Uterus (tissue), 4 donors: ENCODE results near the gene ZNF362. TPM values are rescaled to one million over a fixed set of nuclear protein-coding genes. Genes with fewer than 3 reads are reported as not detected.

Experiments
- DNase-seq, 2 donors: peaks; one replicate each; pipeline ENCODE4 v3.0.0-alpha.2; 2019 to 2020
- H3K27ac ChIP-seq, 2 donors: fragments of 200-600 bp; sonication (generic); 1 replicate in 1 of 2; 2 replicates in 1 of 2; pipeline ENCODE4 v1.5.1; 2016 to 2018
- H3K27me3 ChIP-seq, 2 donors: fragments of 200-600 bp; sonication (generic); one replicate each; pipeline ENCODE4 v1.5.1; 2018 to 2019; ENCODE audit warnings: control low read depth in 1 of 2
- H3K36me3 ChIP-seq, 2 donors: fragments of 200-600 bp; sonication (generic); one replicate each; pipeline ENCODE4 v1.5.1; 2019; ENCODE audit warnings: control low read depth in 1 of 2
- H3K4me1 ChIP-seq, 2 donors: fragments of 200-600 bp; sonication (generic); one replicate each; pipeline ENCODE4 v1.5.1; 2018 to 2019; ENCODE audit warnings: control low read depth in 1 of 2
- H3K4me3 ChIP-seq, 2 donors: fragments of 200-600 bp; sonication (generic); 1 replicate in 1 of 2; 2 replicates in 1 of 2; pipeline ENCODE4 v1.5.1; 2018 to 2019; ENCODE audit warnings: mild to moderate bottlenecking in 1 of 2
- H3K9me3 ChIP-seq, 2 donors: fragments of 200-600 bp; sonication (generic); one replicate each; pipeline ENCODE4 v1.5.1; 2019; ENCODE audit warnings: control low read depth in 1 of 2
- CTCF ChIP-seq, 4 experiments: fragments of 200-600 bp in 2 of 4; fragments of 450-650 bp in 2 of 4; sonication (generic) in 2 of 4; IDR thresholded peaks; one replicate each; pipeline ENCODE4 v1.5.1; 2016 to 2019; ENCODE audit warnings: antibody characterized with exemption in 4 of 4, mild to moderate bottlenecking in 2 of 4, moderate library complexity in 1 of 4
- POLR2A ChIP-seq, 2 donors: fragments of 450-650 bp; IDR thresholded peaks; one replicate each; pipeline ENCODE4 v1.6.1; 2016; ENCODE audit warnings: antibody characterized with exemption in 2 of 2, mild to moderate bottlenecking in 1 of 2, moderate library complexity in 1 of 2
- intact Hi-C: fragments of 100-400 bp; cut with DNase I; formaldehyde crosslinking; loops from one replicate; pipeline ENCODE4 v1.15.1; 2023; ENCODE audit warnings: low total_unique reads
- total RNA-seq, 4 donors: library from RNA; depleted of rRNA in 3 of 4; stranded (reverse); fragments of >200 nt in 3 of 4; gene quantifications; one replicate each; pipeline versions ENCODE4 v1.1.0 to v1.2.4, GENCODE V29; 2014 to 2023
- donor health status: DM: yes; HTN: yes; CAD: no.

The ZNF362 gene
- total RNA-seq, 4 donors from 2014 or later: 9.2 to 45.3 (median 25.8) TPM

- Histone ChIP-seq H3K36me3 (no peaks in the 10 kb centered on the region), H3K27me3 (no peaks in the 10 kb centered on the region), H3K4me1 (no peaks in the 10 kb centered on the region), H3K4me3 (no peak overlapping the region), H3K27ac (no peak overlapping the region), H3K9me3 (no peaks in the 10 kb centered on the region)
- intact Hi-C loops: no loop called here
- no peak for TF ChIP-seq CTCF (IDR thresholded peaks at IDR 0.05)
- no peak for TF ChIP-seq POLR2A (IDR thresholded peaks at IDR 0.05)
- DNase-seq: no peak
Observed at GRCh38 chr1:33221385-33221758, 34.9 kb upstream of the ZNF362 start.

GRCh38 chr1:33222381-33222780, 33.9 kb upstream of the ZNF362 start:
- DNase-seq: no peak
- Histone ChIP-seq H3K4me3 (no peak overlapping the region), H3K36me3 (no peaks in the 10 kb centered on the region), H3K4me1 (no peaks in the 10 kb centered on the region), H3K27ac (no peak overlapping the region), H3K27me3 (no peaks in the 10 kb centered on the region), H3K9me3 (no peaks in the 10 kb centered on the region)
- no peak for TF ChIP-seq CTCF (IDR thresholded peaks at IDR 0.05)
- no peak for TF ChIP-seq POLR2A (IDR thresholded peaks at IDR 0.05)
- intact Hi-C loops: no loop called here

GRCh38 chr1:33224166-33224707, 32.1 kb upstream of the ZNF362 start:
- Histone ChIP-seq H3K27ac (no peak overlapping the region), H3K27me3 (no peaks in the 10 kb centered on the region), H3K4me3 (no peak overlapping the region), H3K36me3 (no peaks in the 10 kb centered on the region), H3K9me3 (no peaks in the 10 kb centered on the region), H3K4me1 (no peaks in the 10 kb centered on the region)
- no peak for DNase-seq
- TF ChIP-seq POLR2A (IDR thresholded peaks at IDR 0.05) (no peak), CTCF (IDR thresholded peaks at IDR 0.05) (no peak)
- intact Hi-C loops: no loop called here

GRCh38 chr1:33225586-33225985, 30.7 kb upstream of the ZNF362 start:
- TF ChIP-seq POLR2A (IDR thresholded peaks at IDR 0.05) (no peak), CTCF (IDR thresholded peaks at IDR 0.05) (no peak)
- Histone ChIP-seq H3K36me3 (no peaks in the 10 kb centered on the region), H3K27ac (no peak overlapping the region), H3K4me1 (no peaks in the 10 kb centered on the region), H3K9me3 (no peaks in the 10 kb centered on the region), H3K27me3 (no peaks in the 10 kb centered on the region), H3K4me3 (no peak overlapping the region)
- intact Hi-C loops: no loop called here
- no peak for DNase-seq

GRCh38 chr1:33228935-33229487, 27.3 kb upstream of the ZNF362 start:
- TF ChIP-seq CTCF (IDR thresholded peaks at IDR 0.05) (no peak), POLR2A (IDR thresholded peaks at IDR 0.05) (no peak)
- no peaks in the 10 kb centered on the region for H3K36me3 ChIP-seq
- no peak overlapping the region for H3K4me3 ChIP-seq
- H3K27me3 ChIP-seq: no peaks in the 10 kb centered on the region
- no peaks in the 10 kb centered on the region for H3K4me1 ChIP-seq
- intact Hi-C loops: no loop called here
- H3K27ac ChIP-seq: no peak overlapping the region
- no peaks in the 10 kb centered on the region for H3K9me3 ChIP-seq
- DNase-seq: peak; percentile 33 to 60
